Chondrocyte (in vitro differentiated cells): Measurements from ENCODE around the gene CCNQ. TPM values are rescaled to one million over a fixed set of nuclear protein-coding genes. Genes with fewer than 3 reads are reported as not detected.

Source experiments
- DNase-seq: peaks from one replicate; pipeline ENCODE4 v3.0.0; 2021; ENCODE audit warnings: mixed read lengths, low spot score
- H3K27ac Mint-ChIP-seq: one replicate; pipeline ENCODE4 v1.8.0; 2021; ENCODE audit warnings: mild to moderate bottlenecking, moderate library complexity, mixed read lengths; ENCODE audit not compliant: unreplicated experiment
- H3K27me3 Mint-ChIP-seq: 2 replicates; pipeline ENCODE4 v1.8.0; 2021; ENCODE audit warnings: low read depth, mixed read lengths
- H3K36me3 Mint-ChIP-seq: 2 replicates; pipeline ENCODE4 v1.8.0; 2021; ENCODE audit warnings: low read depth, mixed read lengths
- H3K4me1 Mint-ChIP-seq: 2 replicates; pipeline ENCODE4 v1.8.0; 2021; ENCODE audit warnings: low read depth, mild to moderate bottlenecking, mixed read lengths
- H3K4me3 Mint-ChIP-seq: one replicate; pipeline ENCODE4 v1.8.0; 2021; ENCODE audit warnings: mild to moderate bottlenecking, moderate library complexity, mixed read lengths; ENCODE audit not compliant: unreplicated experiment
- H3K9me3 Mint-ChIP-seq: 2 replicates; pipeline ENCODE4 v1.8.0; 2021; ENCODE audit warnings: low read depth, mixed read lengths
- CTCF ChIP-seq: fragments of 200-600 bp; sonication (generic); IDR thresholded peaks from 2 replicates; pipeline ENCODE4 v1.5.0; 2021; ENCODE audit warnings: antibody characterized with exemption, mild to moderate bottlenecking, moderate library complexity
- long read RNA-seq: library from polyadenylated mRNA; stranded (forward); transcript quantifications from one replicate; pipeline ENCODE4 v2.0.0, GENCODE V29; 2021
- total RNA-seq: library from RNA; stranded (reverse); gene quantifications from 3 replicates; pipeline ENCODE4 v1.2.1, GENCODE V29; 2021

CCNQ gene
- total RNA-seq: 17.2 to 21.9 TPM (median 17.7 TPM) in 3 replicates
- long read RNA-seq, transcript CCNQ-204 (5 exons, 1,306 nt): minor isoform, 7 of 35 reads
- long read RNA-seq, transcript CCNQ-202 (5 exons, 1,164 nt): major isoform, 15 of 35 reads
- long read RNA-seq, partial matches to known transcripts: 3 of 35 reads
- long read RNA-seq, other reads (novel, unspliced or antisense): 3 of 35 reads

- peaks cover 3% of the 10 kb centered on the region for H3K9me3 Mint-ChIP-seq
- peak; percentile 90 for DNase-seq
- no peaks in the 10 kb centered on the region for H3K27me3 Mint-ChIP-seq
- H3K36me3 Mint-ChIP-seq: peaks cover 9% of the 10 kb centered on the region
- H3K27ac Mint-ChIP-seq: peak within 1 kb of the TSS; percentile 45
- TF ChIP-seq CTCF: peak; percentile 15
- H3K4me1 Mint-ChIP-seq: peaks cover 16% of the 10 kb centered on the region
- peak within 1 kb of the TSS; percentile 83 for H3K4me3 Mint-ChIP-seq
These were observed at the start of gene CCNQ for GRCh38 chrX:153598541-153599191. Gene CCNQ, minus strand, starts transcription at chrX:153599139. Its CDS starts 66 bp downstream, at chrX:153599073.

GRCh38 chrX:153647461-153648357, 48.8 kb upstream of the CCNQ start:
- Mint-ChIP-seq H3K27ac (no peak overlapping the region), H3K27me3 (peaks cover 14% of the 10 kb centered on the region), H3K4me3 (no peak overlapping the region), H3K9me3 (no peaks in the 10 kb centered on the region), H3K4me1 (peaks cover 4% of the 10 kb centered on the region), H3K36me3 (no peaks in the 10 kb centered on the region)
- DNase-seq: peak; percentile 79
- no peak for TF ChIP-seq CTCF

GRCh38 chrX:153646620-153647373, 47.9 kb upstream of the CCNQ start, which contains the start of gene DUSP9:
Gene DUSP9, plus strand, starts transcription at chrX:153647203. Its CDS starts 751 bp downstream, at chrX:153647954.
- TF ChIP-seq CTCF: no peak
- peak; percentile 92 for DNase-seq
- no peaks in the 10 kb centered on the region for H3K36me3 Mint-ChIP-seq
- no peak within 1 kb of the TSS for H3K27ac Mint-ChIP-seq
- H3K4me3 Mint-ChIP-seq: no peak within 1 kb of the TSS
- H3K4me1 Mint-ChIP-seq: peaks cover 5% of the 10 kb centered on the region
- peaks cover 15% of the 10 kb centered on the region for H3K27me3 Mint-ChIP-seq
- H3K9me3 Mint-ChIP-seq: no peaks in the 10 kb centered on the region

- no peaks in the 10 kb centered on the region for H3K9me3 Mint-ChIP-seq
- H3K27me3 Mint-ChIP-seq: peaks cover 18% of the 10 kb centered on the region
- H3K36me3 Mint-ChIP-seq: no peaks in the 10 kb centered on the region
- peaks cover 5% of the 10 kb centered on the region for H3K4me1 Mint-ChIP-seq
- H3K27ac Mint-ChIP-seq: no peak overlapping the region
- no peak overlapping the region for H3K4me3 Mint-ChIP-seq
- DNase-seq: peak; percentile 66
- TF ChIP-seq CTCF: no peak
These were observed 47.1 kb upstream of the CCNQ start for GRCh38 chrX:153645921-153646488.
